SU-DHL-6 (cell line): ENCODE data around the gene DOCK6.

Source experiments
- H2AFZ ChIP-seq: fragments of 200-600 bp; sonication (generic); 2 replicates; pipeline ENCODE4 v1.6.1; 2014; ENCODE audit warnings: low read depth, mild to moderate bottlenecking, moderate library complexity, mixed read lengths, antibody characterized with exemption, low read length; ENCODE audit not compliant: severe bottlenecking
- H3F3A ChIP-seq: fragments of 200-600 bp; shearing (Covaris generic); 2 replicates; pipeline ENCODE4 v1.6.0; 2016; ENCODE audit warnings: antibody characterized with exemption, mild to moderate bottlenecking; ENCODE audit not compliant: insufficient read depth
- H3K27ac ChIP-seq: fragments of 200-600 bp; sonication (generic); 2 replicates; pipeline ENCODE4 v1.5.1; 2016; ENCODE audit warnings: low read depth, mild to moderate bottlenecking, low read length, moderate library complexity, mixed read lengths
- H3K27me3 ChIP-seq: fragments of 200-600 bp; sonication (generic), shearing (Covaris generic); 2 replicates; pipeline ENCODE4 v1.6.0; 2014; ENCODE audit warnings: mild to moderate bottlenecking, low read length
- H3K36me3 ChIP-seq: fragments of 200-600 bp; sonication (generic); 2 replicates; pipeline ENCODE4 v1.6.1; 2014; ENCODE audit warnings: mild to moderate bottlenecking, low read length, mixed read lengths
- H3K4me2 ChIP-seq: fragments of 300-600, 200-600 bp; shearing (Covaris generic), sonication (generic); 2 replicates; pipeline ENCODE4 v1.6.0; 2014; ENCODE audit warnings: low read length, low read depth, mild to moderate bottlenecking; ENCODE audit not compliant: poor library complexity, severe bottlenecking
- H3K4me3 ChIP-seq: fragments of 200-600 bp; sonication (generic); 2 replicates; pipeline ENCODE4 v1.5.1; 2014; ENCODE audit warnings: antibody characterized with exemption, low read length, mild to moderate bottlenecking, mixed read lengths; ENCODE audit not compliant: insufficient read depth, poor library complexity, severe bottlenecking
- H3K79me2 ChIP-seq: fragments of 200-600 bp; sonication (generic); 2 replicates; pipeline ENCODE4 v1.6.1; 2014; ENCODE audit warnings: mild to moderate bottlenecking, low read length, moderate library complexity; ENCODE audit not compliant: insufficient read depth
- H3K9ac ChIP-seq: fragments of 200-600 bp; sonication (generic); 2 replicates; pipeline ENCODE4 v1.7.0; 2014; ENCODE audit warnings: mild to moderate bottlenecking, low read length
- H3K9me2 ChIP-seq: fragments of 200-600 bp; sonication (generic); replicated peaks from 2 replicates; pipeline ENCODE4 v1.6.1; 2014; ENCODE audit warnings: low read length; ENCODE audit not compliant: insufficient read depth
- H3K9me3 ChIP-seq: fragments of 200-600 bp; sonication (generic); 2 replicates; pipeline ENCODE4 v1.6.1; 2014; ENCODE audit warnings: low read length, mixed read lengths; ENCODE audit not compliant: insufficient read depth
- H4K20me1 ChIP-seq: fragments of 200-600 bp; sonication (generic); 2 replicates; pipeline ENCODE4 v1.6.1; 2014; ENCODE audit warnings: low read depth, mild to moderate bottlenecking, antibody characterized with exemption, low read length, moderate library complexity, mixed read lengths
- EZH2phosphoT487 ChIP-seq: fragments of 200-600 bp; sonication (generic), shearing (Covaris generic); conservative IDR thresholded peaks from 2 replicates; pipeline ENCODE4 v1.6.1; 2018; ENCODE audit warnings: mild to moderate bottlenecking, antibody characterized with exemption, low read length, moderate library complexity, mixed read lengths
- TF ChIP-seq, protein P1 (sequence below): fragments of 200-600 bp; sonication (generic); IDR thresholded peaks from one replicate; pipeline ENCODE4 v1.5.1; 2017; ENCODE audit warnings: antibody characterized with exemption, mild to moderate bottlenecking, low read length, moderate library complexity; ENCODE audit not compliant: insufficient read depth, poor library complexity, severe bottlenecking

The DOCK6 gene

DNA sequence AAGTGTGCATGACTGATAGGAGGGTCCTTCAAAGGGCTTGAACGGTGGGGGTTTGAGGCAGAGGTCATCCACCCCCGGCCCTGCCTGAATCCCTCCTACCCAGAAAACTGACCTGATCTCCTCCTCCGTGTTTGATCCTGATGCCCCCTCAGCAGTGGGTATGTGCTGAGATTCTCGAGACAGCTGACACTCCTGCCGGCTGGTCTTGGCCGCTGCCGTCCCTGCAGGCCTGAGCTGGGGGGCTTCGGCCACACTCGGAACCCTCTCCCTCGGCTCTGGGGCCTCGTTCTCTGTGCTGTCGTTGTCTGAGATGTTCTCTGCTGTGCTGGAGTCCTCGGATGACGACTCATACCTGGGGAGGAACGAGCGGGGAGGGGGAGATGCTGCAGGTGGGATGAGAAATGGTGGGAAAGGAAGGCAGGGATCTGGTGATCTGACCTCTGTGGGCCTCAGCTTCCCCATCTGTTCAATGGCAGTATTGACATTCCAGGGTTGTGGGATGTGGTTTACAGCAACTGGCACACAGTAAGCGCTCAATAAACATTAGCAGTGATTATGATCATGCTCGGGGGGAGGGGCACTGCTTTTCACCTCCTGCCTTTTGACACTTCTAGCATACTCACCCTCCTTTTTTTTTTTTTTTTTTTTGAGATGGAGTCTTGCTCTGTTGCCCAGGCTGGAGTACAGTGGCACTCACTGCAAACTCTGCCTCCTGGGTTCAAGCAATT lies 85.7 kb downstream of the DOCK6 start:
- Histone ChIP-seq H3F3A (peaks cover 11% of the 10 kb centered on the region), H3K9me3 (no peaks in the 10 kb centered on the region), H3K36me3 (no peaks in the 10 kb centered on the region), H3K9me2 (no peaks in the 10 kb centered on the region), H3K79me2 (no peaks in the 10 kb centered on the region), H3K4me2 (no peak overlapping the region), H3K27ac (no peak overlapping the region), H2AFZ (no peak overlapping the region), H3K27me3 (no peaks in the 10 kb centered on the region), H4K20me1 (no peaks in the 10 kb centered on the region), H3K9ac (no peak overlapping the region), H3K4me3 (no peak overlapping the region)
- TF ChIP-seq EZH2phosphoT487, result no peak
- TF ChIP-seq, protein P1, sequence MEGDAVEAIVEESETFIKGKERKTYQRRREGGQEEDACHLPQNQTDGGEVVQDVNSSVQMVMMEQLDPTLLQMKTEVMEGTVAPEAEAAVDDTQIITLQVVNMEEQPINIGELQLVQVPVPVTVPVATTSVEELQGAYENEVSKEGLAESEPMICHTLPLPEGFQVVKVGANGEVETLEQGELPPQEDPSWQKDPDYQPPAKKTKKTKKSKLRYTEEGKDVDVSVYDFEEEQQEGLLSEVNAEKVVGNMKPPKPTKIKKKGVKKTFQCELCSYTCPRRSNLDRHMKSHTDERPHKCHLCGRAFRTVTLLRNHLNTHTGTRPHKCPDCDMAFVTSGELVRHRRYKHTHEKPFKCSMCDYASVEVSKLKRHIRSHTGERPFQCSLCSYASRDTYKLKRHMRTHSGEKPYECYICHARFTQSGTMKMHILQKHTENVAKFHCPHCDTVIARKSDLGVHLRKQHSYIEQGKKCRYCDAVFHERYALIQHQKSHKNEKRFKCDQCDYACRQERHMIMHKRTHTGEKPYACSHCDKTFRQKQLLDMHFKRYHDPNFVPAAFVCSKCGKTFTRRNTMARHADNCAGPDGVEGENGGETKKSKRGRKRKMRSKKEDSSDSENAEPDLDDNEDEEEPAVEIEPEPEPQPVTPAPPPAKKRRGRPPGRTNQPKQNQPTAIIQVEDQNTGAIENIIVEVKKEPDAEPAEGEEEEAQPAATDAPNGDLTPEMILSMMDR, result no peak

DNA sequence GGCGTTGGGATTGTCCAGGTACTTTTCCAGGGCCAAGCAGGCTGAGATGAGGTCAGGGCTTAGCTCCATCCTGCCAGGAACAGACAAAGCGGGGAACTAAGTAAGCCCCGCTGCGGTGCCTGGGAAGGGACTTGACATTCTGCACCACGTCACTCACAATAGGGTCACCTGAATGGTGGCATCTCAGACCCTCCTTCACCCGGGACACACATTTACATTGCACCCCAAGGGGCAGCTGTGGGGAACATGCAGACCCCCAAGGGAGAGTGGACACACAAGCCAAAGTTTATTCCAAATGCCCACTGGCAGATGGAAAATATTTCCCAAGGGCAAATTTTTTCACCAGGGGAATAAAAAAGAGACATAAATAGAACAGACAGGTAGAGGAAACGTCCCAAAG lies 86.4 kb downstream of the DOCK6 start:
- Histone ChIP-seq H3K4me2 (no peak overlapping the region), H2AFZ (no peak overlapping the region), H4K20me1 (no peaks in the 10 kb centered on the region), H3K27me3 (no peaks in the 10 kb centered on the region), H3K4me3 (no peak overlapping the region), H3K9me3 (no peaks in the 10 kb centered on the region), H3F3A (peaks cover 11% of the 10 kb centered on the region), H3K9me2 (no peaks in the 10 kb centered on the region), H3K36me3 (no peaks in the 10 kb centered on the region), H3K27ac (no peak overlapping the region), H3K79me2 (no peaks in the 10 kb centered on the region), H3K9ac (no peak overlapping the region)
- TF ChIP-seq, protein P1, result no peak
- TF ChIP-seq EZH2phosphoT487, result no peak

DNA sequence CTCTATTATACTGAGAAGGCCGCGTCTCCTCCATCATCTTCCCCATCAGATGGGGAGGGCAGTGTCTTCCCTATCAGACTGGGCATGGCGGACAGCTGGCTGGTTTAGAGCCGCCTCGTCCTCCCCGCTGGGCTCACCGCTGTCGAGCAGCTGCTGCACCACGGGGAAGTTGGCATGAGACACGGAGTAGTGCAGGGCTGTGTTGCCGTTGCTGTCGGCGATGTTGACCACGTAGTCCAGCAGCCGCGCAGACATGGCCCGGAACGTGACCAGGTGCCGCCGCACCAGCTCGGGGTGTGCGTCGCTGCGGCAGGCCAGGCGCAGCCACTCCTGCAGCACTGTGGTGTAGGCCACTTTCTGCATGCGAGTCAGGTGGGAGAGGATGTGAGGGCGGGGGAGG lies 88.0 kb downstream of the DOCK6 start:
- Histone ChIP-seq H3K36me3 (no peaks in the 10 kb centered on the region), H3K27me3 (no peaks in the 10 kb centered on the region), H2AFZ (no peak overlapping the region), H4K20me1 (no peaks in the 10 kb centered on the region), H3K79me2 (no peaks in the 10 kb centered on the region), H3K9ac (no peak overlapping the region), H3K27ac (no peak overlapping the region), H3K9me2 (no peaks in the 10 kb centered on the region), H3F3A (no peaks in the 10 kb centered on the region), H3K9me3 (no peaks in the 10 kb centered on the region), H3K4me2 (no peak overlapping the region), H3K4me3 (no peak overlapping the region)
- TF ChIP-seq, protein P1, result no peak
